K562 (cell line): Measurements from ENCODE around the gene ZBTB33. TPM values are rescaled to one million over a fixed set of nuclear protein-coding genes. Genes with fewer than 3 reads are reported as not detected.

Experiments
- ATAC-seq: fragments of 200-7000 bp; cut with Tn5 transposase; 3 replicates; pipeline ENCODE4 v1.9.1; 2020; ENCODE audit warnings: moderate library complexity
- BruUV-seq: library from RNA; stranded (reverse); fragments of 400-500 nt; replicated peaks from 2 replicates; lab custom pipeline; 2021; lab: Mats Ljungman, UMichigan
- CTCF ChIA-PET: fragments of 300-600 bp; formaldehyde crosslinking; extraction: SDS; loops from one replicate; lab custom pipeline; 2021; ENCODE audit warnings: low intra/inter-chr PET ratio; lab: Yijun Ruan, JAX
- POLR2A ChIA-PET: fragments of 300-600, 350-650 bp; sonication (Branson Sonifier 250); formaldehyde crosslinking; extraction: SDS; loops from one replicate; lab custom pipeline; 2021; ENCODE audit warnings: antibody characterized with exemption, inconsistent platforms; lab: Yijun Ruan, JAX
- DNase-seq, 4 experiments: peaks; one replicate each; pipeline versions ENCODE4 v3.0.0 to v3.0.0-alpha.2; 2011 to 2018; ENCODE audit warnings: low spot score in 3 of 4, mixed read lengths in 3 of 4; ENCODE audit errors: extremely low read depth in 1 of 4
- FAIRE-seq: peaks from 2 replicates; lab custom pipeline; 2011; peaks lifted over from hg19 to GRCh38; lab: Jason Lieb, UNC
- H2AFZ ChIP-seq: 2 replicates; pipeline ENCODE4 v1.6.0; 2011; ENCODE audit warnings: low read depth, low read length, control low read depth, inconsistent platforms
- H3K27ac ChIP-seq: fragments of 200-600 bp; 3 replicates; pipeline ENCODE4 v1.8.0; 2011; ENCODE audit warnings: low read depth, mild to moderate bottlenecking, control low read depth, inconsistent platforms, low read length, moderate library complexity, mixed read lengths; ENCODE audit errors: extremely low read depth
- H3K27me3 ChIP-seq, 2 experiments: fragments of 300-600 bp in 1 of 2; 2 replicates in 1 of 2; 3 replicates in 1 of 2; pipeline versions ENCODE4 v1.6.0 to v1.8.0; 2011; ENCODE audit warnings: inconsistent platforms in 2 of 2, low read length in 2 of 2, mild to moderate bottlenecking in 1 of 2, mixed read lengths in 1 of 2, moderate library complexity in 1 of 2; ENCODE audit not compliant: control insufficient read depth in 2 of 2, insufficient read depth in 2 of 2
- H3K36me3 ChIP-seq: fragments of 300-600 bp; 3 replicates; pipeline ENCODE4 v1.8.0; 2011; ENCODE audit warnings: mild to moderate bottlenecking, low read length, inconsistent platforms; ENCODE audit not compliant: control insufficient read depth, insufficient read depth
- H3K4me1 ChIP-seq, 2 experiments: fragments of 200-600 bp in 1 of 2; replicated peaks in 1 of 2; 2 replicates in 1 of 2; 3 replicates in 1 of 2; pipeline versions ENCODE4 v1.5.1 to v1.8.0; 2011; ENCODE audit warnings: inconsistent platforms in 2 of 2, low read length in 2 of 2, mild to moderate bottlenecking in 1 of 2, mixed read lengths in 1 of 2, moderate library complexity in 1 of 2; ENCODE audit not compliant: control insufficient read depth in 2 of 2, insufficient read depth in 2 of 2
- H3K4me2 ChIP-seq: 2 replicates; pipeline ENCODE4 v1.6.1; 2011; ENCODE audit warnings: low read length, control low read depth, inconsistent platforms, mixed read lengths; ENCODE audit not compliant: insufficient read depth
- H3K4me3 ChIP-seq: fragments of 200-600 bp; sonication (generic), shearing (Covaris generic); 2 replicates; pipeline ENCODE4 v1.5.1; 2016; ENCODE audit warnings: control low read depth, inconsistent platforms
- H3K79me2 ChIP-seq: fragments of 200-600 bp; 3 replicates; pipeline ENCODE4 v1.8.0; 2011; ENCODE audit warnings: low read length, inconsistent platforms; ENCODE audit not compliant: control insufficient read depth, insufficient read depth
- H3K9ac ChIP-seq, 2 experiments: 2 replicates each; pipeline versions ENCODE4 v1.6.0 to v1.6.1; 2011; ENCODE audit warnings: low read depth in 2 of 2, low read length in 2 of 2, control low read depth in 1 of 2, inconsistent platforms in 1 of 2, mild to moderate bottlenecking in 1 of 2, mixed read lengths in 1 of 2; ENCODE audit not compliant: insufficient read depth in 1 of 2
- H3K9me1 ChIP-seq: one replicate; pipeline ENCODE4 v1.6.0; 2011; ENCODE audit warnings: inconsistent platforms, mild to moderate bottlenecking, low read length, moderate library complexity; ENCODE audit not compliant: control insufficient read depth, insufficient read depth
- H3K9me3 ChIP-seq: replicated peaks from 2 replicates; pipeline ENCODE4 v1.5.1; 2011; ENCODE audit warnings: low read depth, low read length, inconsistent platforms; ENCODE audit not compliant: control insufficient read depth, insufficient read depth
- H4K20me1 ChIP-seq: replicated peaks from 2 replicates; pipeline ENCODE4 v1.6.1; 2011; ENCODE audit warnings: low read length, inconsistent platforms, mixed read lengths; ENCODE audit not compliant: control insufficient read depth, insufficient read depth
- C11orf30 ChIP-seq: fragments of 450-650 bp; IDR thresholded peaks from 2 replicates; pipeline ENCODE4 v1.6.1; 2016; ENCODE audit warnings: low read depth, mild to moderate bottlenecking
- CSDE1 ChIP-seq, 2 experiments: fragments of 450-650 bp; IDR thresholded peaks; 2 replicates each; pipeline ENCODE4 v1.6.1; 2016; ENCODE audit warnings: mild to moderate bottlenecking in 1 of 2
- CXXC5 ChIP-seq: fragments of 250-450 bp; sonication (Bioruptor Pico); IDR thresholded peaks from 2 replicates; pipeline ENCODE4 v1.8.0; 2022; ENCODE audit warnings: inconsistent platforms, mild to moderate bottlenecking, moderate library complexity
- MAFG ChIP-seq: fragments of 450-650 bp; conservative IDR thresholded peaks from 2 replicates; pipeline ENCODE4 v1.6.1; 2016; ENCODE audit warnings: missing genetic modification characterization, missing compliant biosample characterization
- MBD2 ChIP-seq: sonication (generic); IDR thresholded peaks from 2 replicates; pipeline ENCODE4 v1.6.1; 2016; ENCODE audit warnings: low read depth, borderline replicate concordance
- PTBP1 ChIP-seq: fragments of 200-400 bp; formaldehyde crosslinking; IDR thresholded peaks from 2 replicates; pipeline ENCODE4 v1.6.1; 2017; ENCODE audit warnings: low read depth, low read length
- SP1 ChIP-seq: sonication (generic); formaldehyde crosslinking; IDR thresholded peaks from 2 replicates; pipeline ENCODE4 v1.8.1; 2022; ENCODE audit warnings: mild to moderate bottlenecking, missing genetic modification reagents
- SP2 ChIP-seq: IDR thresholded peaks from 2 replicates; pipeline ENCODE4 v1.6.1; 2011; ENCODE audit warnings: mild to moderate bottlenecking, low read depth, low read length, moderate library complexity; ENCODE audit not compliant: poor library complexity, severe bottlenecking; ENCODE audit errors: extremely low read depth
- TEAD2 ChIP-seq: fragments of 450-650 bp; IDR thresholded peaks from 2 replicates; pipeline ENCODE4 v1.6.1; 2016; ENCODE audit warnings: missing genetic modification characterization, control low read depth, missing compliant biosample characterization
- UBTF ChIP-seq, 2 experiments: IDR thresholded peaks; 2 replicates each; pipeline ENCODE4 v1.6.1; 2012; ENCODE audit warnings: improper control_type of control experiment in 2 of 2, low read depth in 2 of 2, low read length in 2 of 2, borderline replicate concordance in 1 of 2
- ZBTB43 ChIP-seq: sonication (generic); formaldehyde crosslinking; IDR thresholded peaks from 2 replicates; pipeline ENCODE4 v1.8.0; 2023; ENCODE audit warnings: mild to moderate bottlenecking, missing genetic modification reagents
- ZBTB9 ChIP-seq: fragments of 450-650 bp; formaldehyde crosslinking; IDR thresholded peaks from 2 replicates; pipeline ENCODE4 v1.4.0; 2020; ENCODE audit warnings: mild to moderate bottlenecking, moderate library complexity
- ZC3H8 ChIP-seq: fragments of 450-650 bp; IDR thresholded peaks from 2 replicates; pipeline ENCODE4 v1.6.1; 2017
- ZNF146 ChIP-seq: IDR thresholded peaks from one replicate; pipeline ENCODE4 v1.6.1; 2018; ENCODE audit warnings: missing compliant biosample characterization; ENCODE audit not compliant: unreplicated experiment
- ZNF518B ChIP-seq: fragments of 250-450 bp; sonication (Bioruptor Pico); IDR thresholded peaks from 2 replicates; pipeline ENCODE4 v1.5.0; 2021; ENCODE audit warnings: mild to moderate bottlenecking, moderate library complexity
- WGBS: fragments of 100-300 bp; shearing (Covaris generic); methylation state at CpG from one replicate; pipeline ENCODE4 v1.1.6; 2016; ENCODE audit warnings: low coverage, mixed read lengths; ENCODE audit not compliant: insufficient coverage; ENCODE audit errors: missing lambda C conversion rate; 5-methylcytosine and 5-hydroxymethylcytosine counted together
- in situ Hi-C: fragments of 300-500 bp; cut with MboI; formaldehyde crosslinking; loops from 4 replicates; pipeline ENCODE4 v1.15.0; 2018; ENCODE audit warnings: inconsistent platforms, mixed read lengths
- intact Hi-C: fragments of 100-400 bp; cut with micrococcal nuclease; formaldehyde crosslinking; loops from 2 replicates; pipeline ENCODE4 v1.14.2; 2022
- polyA plus RNA-seq, 8 experiments: library from polyadenylated mRNA; depleted of rRNA in 4 of 8; stranded (reverse) in 5 of 8; unstranded in 3 of 8; fragments of >200 nt; fragmentation: Nextera tagmentation in 2 of 8; fragmentation: Illumina TruSeq in 1 of 8; extraction: Ambion mirVana in 2 of 8; extraction: Trizol in 1 of 8; gene quantifications; 2 replicates each; pipeline versions ENCODE4 v1.2.1 to v1.2.3, GENCODE V29; 2011 to 2014; ENCODE audit warnings: inconsistent platforms in 1 of 8, missing spikeins in 1 of 8
- total RNA-seq, 7 experiments: library from RNA; depleted of rRNA in 6 of 7; stranded (reverse); fragments of >200 nt in 6 of 7; fragmentation: Illumina TruSeq in 2 of 7; extraction: Trizol in 2 of 7; gene quantifications; 2 replicates each; pipeline versions ENCODE4 v1.2.1 to v1.2.3, GENCODE V29; 2011 to 2021; ENCODE audit warnings: low replicate concordance in 1 of 7

Gene ZBTB33
- total and polyA plus RNA-seq, 9 of the 15 experiments (the other 6 are each of a cell fraction or from before 2014, with no cell fraction given): 5.6 to 29.8 (median 15.6) TPM

GRCh38 chrX:120301960-120302359 lies 51.3 kb downstream of the ZBTB33 start:
- Histone ChIP-seq H3K9me3 (no peaks in the 10 kb centered on the region), H3K36me3 (no peaks in the 10 kb centered on the region), H4K20me1 (no peaks in the 10 kb centered on the region), H3K4me1 (peaks cover 0 to 11% of the 10 kb centered on the region in 2 experiments; a peak in 3 of 5 replicates), H3K27me3 (no peaks in the 10 kb centered on the region), H3K9ac (no peak overlapping the region), H3K79me2 (no peaks in the 10 kb centered on the region), H3K27ac (no peak overlapping the region), H3K4me3 (no peak overlapping the region), H3K9me1 (no peaks in the 10 kb centered on the region), H3K4me2 (no peak overlapping the region), H2AFZ (no peak overlapping the region)
- no TSS peak for BruUV-seq
- FAIRE-seq: no peak
- no peak for ATAC-seq
- no peak for TF ChIP-seq PTBP1
- TF ChIP-seq CSDE1 (IDR thresholded peaks at IDR 0.05): no peak
- TF ChIP-seq SP2: no peak
- no peak for TF ChIP-seq CXXC5 (CRISPR knock-in tag)
- no peak for TF ChIP-seq ZBTB43
- TF ChIP-seq SP1 (CRISPR knock-in tag): no peak
- TF ChIP-seq ZNF146 (CRISPR knock-in tag): no peak
- TF ChIP-seq MAFG (tag): no peak
- no peak for TF ChIP-seq ZNF518B (CRISPR knock-in tag)
- TF ChIP-seq MBD2: no peak
- no peak for TF ChIP-seq ZC3H8
- TF ChIP-seq TEAD2 (tag): no peak
- TF ChIP-seq C11orf30: no peak
- TF ChIP-seq ZBTB9: no peak
- no peak for TF ChIP-seq UBTF (IDR thresholded peaks at IDR 0.05; ENCODE audit: borderline replicate concordance in 1 of 2, low read depth in 2 of 2, low read length in 2 of 2)
- DNase-seq: no peak
- 30% methylated on average over 4 of the region's 4 CpGs for WGBS
- intact Hi-C loops (loop anchor here (5.0 kb wide), 1 partner anchor 50 kb away; the partner anchor contains the start of gene ZBTB33), in situ Hi-C loops (no loop called here)
- POLR2A ChIA-PET: interaction anchor here (1.1 kb wide), 1 partner anchor 18 kb away, joined by 3 read pairs; no protein-coding TSS in a partner anchor
- CTCF ChIA-PET: no interaction called here
